GM19239 (cell line): ENCODE measurements around the gene ERCC6.
A peak's percentile ranks its signal among the peaks of the same experiment; 100 is the strongest.

Source experiments
- DNase-seq: peaks from one replicate; pipeline ENCODE4 v3.0.0; 2011; ENCODE audit warnings: low spot score; ENCODE audit not compliant: insufficient read length
- FAIRE-seq: peaks from 2 replicates; lab custom pipeline; 2011; peaks lifted over from hg19 to GRCh38; lab: Jason Lieb, UNC

ERCC6 gene

GRCh38 chr10:49516216-49516970 is 22.5 kb downstream of the ERCC6 start:
- DNase-seq (no peak), FAIRE-seq (no peak)

- DNase-seq (peak; percentile 4), FAIRE-seq (peak; percentile 21)
Observed at GRCh38 chr10:49512121-49512809, 26.7 kb downstream of the ERCC6 start.

- DNase-seq = no peak
Observed at GRCh38 chr10:49509771-49510303, 29.1 kb downstream of the ERCC6 start.

GRCh38 chr10:49508654-49509053 is 30.3 kb downstream of the ERCC6 start:
- FAIRE-seq (no peak), DNase-seq (no peak)

More at GRCh38 chr10:49509771-49510303, 29.1 kb downstream of the ERCC6 start:
- FAIRE-seq = no peak

- DNase-seq (no peak), FAIRE-seq (peak; percentile 70)
Observed at GRCh38 chr10:49508249-49508648, 30.7 kb downstream of the ERCC6 start.

GRCh38 chr10:49505589-49505988 is 33.3 kb downstream of the ERCC6 start:
- FAIRE-seq (no peak), DNase-seq (no peak)

GRCh38 chr10:49505076-49505475 is 33.8 kb downstream of the ERCC6 start:
- DNase-seq (no peak), FAIRE-seq (peak; percentile 72)

- DNase-seq (no peak), FAIRE-seq (no peak)
Observed at GRCh38 chr10:49504528-49504927, 34.4 kb downstream of the ERCC6 start.

GRCh38 chr10:49502358-49502757 is 36.6 kb downstream of the ERCC6 start:
- DNase-seq = no peak
- FAIRE-seq = no peak

GRCh38 chr10:49500412-49500811 is 38.5 kb downstream of the ERCC6 start:
- DNase-seq (no peak), FAIRE-seq (no peak)

GRCh38 chr10:49499305-49499851 is 39.5 kb downstream of the ERCC6 start:
- no peak for FAIRE-seq
- no peak for DNase-seq

- DNase-seq = no peak
- no peak for FAIRE-seq
Observed at GRCh38 chr10:49498425-49498824, 40.5 kb downstream of the ERCC6 start.

- FAIRE-seq (no peak), DNase-seq (no peak)
Observed at GRCh38 chr10:49497358-49497757, 41.6 kb downstream of the ERCC6 start.

GRCh38 chr10:49488056-49488717 is 50.7 kb downstream of the ERCC6 start:
- FAIRE-seq = no peak
- DNase-seq = no peak

GRCh38 chr10:49486738-49487137 is 52.2 kb downstream of the ERCC6 start:
- no peak for FAIRE-seq
- DNase-seq = no peak

- no peak for FAIRE-seq
- DNase-seq = no peak
Observed at GRCh38 chr10:49486009-49486408, 52.9 kb downstream of the ERCC6 start.

- FAIRE-seq (no peak), DNase-seq (no peak)
Observed at GRCh38 chr10:49484486-49485235, 54.3 kb downstream of the ERCC6 start.

GRCh38 chr10:49478819-49479218 is 60.1 kb downstream of the ERCC6 start:
- DNase-seq = no peak
- no peak for FAIRE-seq

- no peak for DNase-seq
- no peak for FAIRE-seq
Observed at GRCh38 chr10:49474901-49475300, 64.0 kb downstream of the ERCC6 start.

- no peak for FAIRE-seq
- no peak for DNase-seq
Observed at GRCh38 chr10:49471532-49471931, 67.4 kb downstream of the ERCC6 start.
